GM10847 (cell line): ENCODE results near the gene MGA.

ENCODE experiments used
- POLR2A ChIP-seq: IDR thresholded peaks from 2 replicates; pipeline ENCODE4 v1.6.1; 2011; ENCODE audit not compliant: insufficient read length; ENCODE audit errors: extremely low read depth

Gene MGA

DNA sequence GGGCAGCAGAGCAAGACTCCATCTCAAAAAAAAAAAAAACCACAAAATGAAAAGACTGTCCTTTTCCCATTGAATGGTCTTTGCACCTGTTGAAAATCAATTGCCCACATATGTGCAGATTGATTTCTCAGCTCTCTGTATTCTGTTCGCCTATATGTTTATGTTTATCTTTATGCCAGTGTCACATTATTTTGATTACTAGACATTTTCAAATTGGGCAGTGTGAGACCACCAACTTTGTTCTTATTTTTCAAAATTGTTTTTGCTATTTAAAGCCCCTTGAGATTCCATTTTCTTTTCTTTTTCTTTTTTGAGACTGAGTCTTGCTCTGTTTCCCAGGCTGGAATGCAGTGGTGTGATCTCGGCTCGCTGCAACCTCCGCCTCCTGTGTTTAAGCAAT lies 18.5 kb downstream of the MGA start:
- TF ChIP-seq POLR2A: no peak

DNA sequence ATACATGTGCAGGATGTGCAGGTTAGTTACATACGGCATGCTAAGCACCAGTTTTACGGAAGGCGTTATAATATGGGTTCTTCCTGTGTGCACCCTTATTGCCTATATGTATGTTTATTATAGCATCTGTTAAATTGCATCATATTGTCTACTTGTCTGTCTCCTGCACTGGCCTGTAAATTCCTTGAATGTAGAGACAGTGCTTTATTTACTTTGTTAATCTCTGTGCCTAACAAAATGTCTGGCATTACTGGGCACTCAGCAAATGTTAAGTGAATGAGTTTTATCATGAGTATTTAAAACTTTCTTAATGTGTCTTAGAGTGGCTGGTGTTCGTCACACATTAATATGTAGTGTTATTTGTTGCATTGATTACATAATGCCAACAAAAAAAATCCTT lies 23.8 kb downstream of the MGA start:
- no peak for TF ChIP-seq POLR2A

DNA sequence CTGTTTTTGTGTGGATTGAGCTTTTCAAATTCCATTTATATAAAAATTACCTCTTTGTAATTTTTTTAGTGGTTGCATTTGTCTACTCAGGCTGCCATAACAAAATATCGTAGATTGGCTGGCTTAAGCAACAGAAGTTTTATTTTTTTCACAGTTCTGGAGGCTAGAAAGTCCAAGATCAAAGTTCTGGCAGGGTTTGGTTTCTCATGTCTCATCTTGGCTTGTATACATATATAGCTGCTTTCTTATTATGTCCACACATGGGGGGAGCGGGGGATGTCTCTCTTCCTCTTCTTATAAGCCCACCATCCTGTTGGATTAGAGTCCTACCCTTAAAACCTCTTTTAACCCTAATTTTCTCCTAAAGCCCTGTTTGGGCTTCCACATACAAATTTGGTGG lies 28.5 kb downstream of the MGA start:
- TF ChIP-seq POLR2A: no peak

DNA sequence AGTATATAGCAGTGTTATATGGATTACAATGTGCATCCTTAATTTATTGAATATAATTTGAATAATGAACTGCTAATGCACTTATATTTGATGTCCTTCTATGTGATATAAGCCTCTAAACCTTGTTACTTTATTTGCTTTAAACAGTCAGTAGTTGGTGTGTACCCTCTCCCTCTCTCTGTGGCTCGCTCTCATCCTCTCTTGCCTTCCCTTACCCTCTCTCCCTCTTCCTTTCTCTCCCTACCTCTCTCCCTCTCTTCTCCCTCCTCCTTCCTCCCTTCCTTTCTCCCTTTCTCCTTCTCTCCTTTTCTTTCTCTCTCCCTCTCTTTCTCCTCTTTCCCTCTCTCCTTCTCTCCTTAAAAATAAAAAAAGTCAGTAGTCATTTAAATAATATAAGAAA lies 28.9 kb downstream of the MGA start:
- TF ChIP-seq POLR2A: no peak

DNA sequence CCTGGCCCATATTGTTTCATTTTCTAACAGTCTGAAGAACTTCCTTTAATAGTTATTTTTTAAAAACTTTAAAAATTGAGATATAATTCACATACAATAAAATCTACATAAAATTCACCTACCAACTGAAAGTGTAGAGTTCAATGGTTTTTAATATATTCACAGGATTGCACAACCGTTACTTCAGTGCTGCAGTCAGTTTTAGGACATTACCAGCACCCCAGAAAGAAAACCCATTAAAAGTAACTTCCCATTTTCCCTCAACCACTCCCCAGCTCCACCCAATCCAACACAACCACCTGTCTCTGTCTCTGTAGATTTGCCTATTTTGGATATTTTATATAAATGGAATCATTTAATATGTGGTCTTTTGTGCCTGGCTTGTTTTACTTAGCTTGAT lies 29.6 kb downstream of the MGA start:
- TF ChIP-seq POLR2A: no peak

- TF ChIP-seq POLR2A: no peak
Measured at GRCh38 chr15:41690636-41691035, 30.4 kb downstream of the MGA start.

DNA sequence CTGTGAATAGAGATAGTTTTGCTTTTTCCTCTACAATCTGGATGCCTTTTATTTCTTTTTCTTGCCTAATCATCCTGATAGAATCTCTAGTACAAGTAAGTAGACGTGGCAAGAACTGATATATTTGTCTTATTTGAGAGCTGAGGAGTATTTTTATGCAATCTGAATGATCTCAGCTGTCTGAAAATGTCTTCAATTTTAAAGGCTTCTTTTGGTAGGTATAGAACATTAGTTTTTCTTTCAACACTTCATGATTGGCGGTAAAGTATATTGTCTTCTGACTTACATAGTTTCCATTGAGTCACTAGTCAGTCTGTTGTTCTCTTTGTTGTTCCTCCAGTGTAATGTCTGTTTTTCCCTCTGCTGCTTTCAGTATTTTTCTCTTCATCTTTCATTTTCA lies 31.3 kb downstream of the MGA start:
- TF ChIP-seq POLR2A: no peak

GRCh38 chr15:41692049-41692448 lies 31.8 kb downstream of the MGA start:
- TF ChIP-seq POLR2A: no peak

DNA sequence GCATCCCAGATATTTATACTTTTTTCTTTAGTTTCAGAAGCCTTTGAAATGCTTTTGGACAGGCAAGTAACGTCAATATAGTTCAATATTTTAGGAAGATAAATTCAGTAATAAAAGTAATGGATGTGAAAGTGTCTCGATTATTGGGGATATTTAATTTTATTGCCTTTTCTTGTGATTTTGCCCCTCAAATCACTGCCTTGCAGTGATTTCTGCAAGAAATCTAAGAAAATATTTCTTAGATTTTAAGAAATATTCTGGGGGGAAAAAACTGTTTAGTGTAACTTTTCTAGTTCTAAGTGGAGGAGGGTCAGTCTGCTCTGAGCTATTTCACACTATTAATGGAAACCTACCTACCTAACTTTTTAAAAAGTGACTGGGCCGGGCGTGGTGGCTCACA lies 33.6 kb downstream of the MGA start:
- no peak for TF ChIP-seq POLR2A

- no peak for TF ChIP-seq POLR2A
Measured at GRCh38 chr15:41695750-41696436, 35.7 kb downstream of the MGA start.

- no peak for TF ChIP-seq POLR2A
Measured at GRCh38 chr15:41698779-41699178, 38.6 kb downstream of the MGA start.

- no peak for TF ChIP-seq POLR2A
Measured at GRCh38 chr15:41703120-41703519, 42.9 kb downstream of the MGA start.

- no peak for TF ChIP-seq POLR2A
Measured at GRCh38 chr15:41713047-41713446, 52.8 kb downstream of the MGA start.

DNA sequence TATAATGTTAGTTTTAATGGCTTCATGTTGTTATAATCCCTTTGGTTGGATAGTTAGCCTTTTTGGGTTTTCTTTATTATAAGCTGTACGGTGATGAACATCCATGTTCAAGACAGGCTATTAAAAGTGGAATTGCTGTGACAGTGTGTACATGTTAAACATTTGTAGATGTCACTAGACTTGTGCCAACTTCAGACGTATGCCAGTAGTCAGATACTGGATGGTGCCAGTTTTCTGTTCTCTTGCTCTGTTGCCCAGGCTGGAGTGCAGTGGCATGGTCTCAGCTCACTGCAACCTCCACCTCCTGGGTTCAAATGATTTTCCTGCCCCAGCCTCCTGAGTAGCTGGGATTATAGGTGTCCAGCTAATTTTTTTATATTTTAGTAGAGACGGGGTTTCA lies 54.1 kb downstream of the MGA start:
- no peak for TF ChIP-seq POLR2A

DNA sequence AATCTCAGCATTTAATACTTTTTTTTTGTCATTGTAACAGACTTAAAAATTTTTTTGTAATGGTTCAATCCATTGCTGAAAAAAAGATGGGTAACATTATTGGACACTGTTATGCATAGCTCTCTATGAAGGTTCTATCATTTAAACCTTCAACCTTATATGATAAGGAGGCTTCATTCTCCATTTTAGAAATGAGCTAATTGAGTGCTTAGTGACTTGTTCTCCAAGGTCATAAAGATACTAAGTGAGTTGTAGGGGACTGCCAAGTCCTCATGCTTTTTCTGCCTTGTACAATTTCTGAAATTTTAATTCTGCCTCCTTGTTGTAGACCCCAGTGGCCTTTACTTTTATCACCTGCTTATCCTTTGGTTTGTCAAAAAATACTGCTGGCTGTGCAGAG lies 56.7 kb downstream of the MGA start:
- TF ChIP-seq POLR2A: no peak

DNA sequence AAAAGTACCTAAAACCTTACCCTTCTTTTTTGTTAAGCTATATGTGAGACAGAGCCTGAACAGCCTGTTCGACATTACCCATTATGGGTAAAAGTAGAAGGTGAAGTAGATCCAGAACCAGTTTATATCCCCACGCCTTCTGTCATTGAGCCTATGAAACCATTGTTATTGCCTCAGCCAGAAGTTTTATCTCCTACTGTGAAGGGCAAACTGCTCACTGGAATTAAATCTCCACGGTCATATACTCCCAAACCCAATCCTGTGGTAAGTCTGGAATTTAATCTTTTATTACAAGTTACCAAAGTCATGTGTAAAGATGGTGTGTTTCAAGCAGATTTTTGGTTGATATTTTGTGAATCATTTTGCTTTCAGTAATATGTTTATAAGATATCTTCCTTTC lies 66.9 kb downstream of the MGA start:
- TF ChIP-seq POLR2A: no peak

- no peak for TF ChIP-seq POLR2A
Measured at GRCh38 chr15:41730543-41730942, 70.3 kb downstream of the MGA start.

- no peak for TF ChIP-seq POLR2A
Measured at GRCh38 chr15:41732483-41732882, 72.3 kb downstream of the MGA start.

GRCh38 chr15:41734079-41734478 lies 73.9 kb downstream of the MGA start:
- TF ChIP-seq POLR2A: no peak
